HepG2 (cell line): ENCODE measurements around the gene NME2. TPM values are rescaled to one million over a fixed set of nuclear protein-coding genes. Genes with fewer than 3 reads are reported as not detected.

Experiments
- ATF7 ChIP-seq, 2 experiments: fragments of 450-650 bp in 1 of 2; sonication (generic) in 1 of 2; formaldehyde crosslinking in 1 of 2; IDR thresholded peaks; 2 replicates each; pipeline versions ENCODE4 v1.4.0 to v1.6.1; 2016 to 2020; ENCODE audit warnings: antibody characterized with exemption in 1 of 2, mild to moderate bottlenecking in 1 of 2, missing genetic modification reagents in 1 of 2
- CBX1 ChIP-seq: IDR thresholded peaks from one replicate; pipeline ENCODE4 v1.6.1; 2016; ENCODE audit warnings: antibody characterized with exemption, low read depth
- DMTF1 ChIP-seq: sonication (generic); formaldehyde crosslinking; IDR thresholded peaks from 2 replicates; pipeline ENCODE4 v1.4.0; 2020; ENCODE audit warnings: mild to moderate bottlenecking, missing genetic modification reagents
- FOSL1 ChIP-seq: sonication (generic); formaldehyde crosslinking; IDR thresholded peaks from 2 replicates; pipeline ENCODE4 v1.9.0; 2021; ENCODE audit warnings: missing genetic modification reagents, borderline replicate concordance
- FOXK1 ChIP-seq: sonication (generic); formaldehyde crosslinking; IDR thresholded peaks from 2 replicates; pipeline ENCODE4 v1.4.0; 2020; ENCODE audit warnings: low read depth, missing genetic modification reagents, borderline replicate concordance
- FOXO1 ChIP-seq: sonication (generic); formaldehyde crosslinking; IDR thresholded peaks from 2 replicates; pipeline ENCODE4 v1.4.0; 2020; ENCODE audit warnings: missing genetic modification reagents
- GPN1 ChIP-seq: sonication (generic); formaldehyde crosslinking; IDR thresholded peaks from 2 replicates; pipeline ENCODE4 v1.5.1; 2020; ENCODE audit warnings: missing genetic modification reagents, borderline replicate concordance
- HIVEP1 ChIP-seq: sonication (generic); formaldehyde crosslinking; IDR thresholded peaks from 2 replicates; pipeline ENCODE4 v1.4.0; 2020; ENCODE audit warnings: mild to moderate bottlenecking, missing genetic modification reagents
- MEIS2 ChIP-seq: sonication (generic); formaldehyde crosslinking; IDR thresholded peaks from 2 replicates; pipeline ENCODE4 v1.9.0; 2021; ENCODE audit warnings: mild to moderate bottlenecking, missing genetic modification reagents
- NONO ChIP-seq, 2 experiments: fragments of 450-650 bp in 1 of 2; sonication (generic) in 1 of 2; formaldehyde crosslinking in 1 of 2; IDR thresholded peaks in 1 of 2; conservative IDR thresholded peaks in 1 of 2; 2 replicates each; pipeline versions ENCODE4 v1.6.1 to v1.8.0; 2017 to 2022; ENCODE audit warnings: mild to moderate bottlenecking in 1 of 2, missing genetic modification reagents in 1 of 2, moderate library complexity in 1 of 2
- PAWR ChIP-seq: sonication (generic); formaldehyde crosslinking; IDR thresholded peaks from 2 replicates; pipeline ENCODE4 v1.4.0; 2020; ENCODE audit warnings: missing genetic modification reagents, mild to moderate bottlenecking, borderline replicate concordance
- POLR2AphosphoS2 ChIP-seq: IDR thresholded peaks from 2 replicates; pipeline ENCODE4 v1.6.1; 2011; ENCODE audit warnings: low read depth, low read length, improper control_type of control experiment
- RARA ChIP-seq: IDR thresholded peaks from 2 replicates; pipeline ENCODE4 v1.6.1; 2016; ENCODE audit warnings: missing genetic modification reagents, missing compliant biosample characterization
- SIN3B ChIP-seq: fragments of 150-350 bp; IDR thresholded peaks from 2 replicates; pipeline ENCODE4 v1.6.1; 2014; ENCODE audit warnings: low read length
- SP1 ChIP-seq, 2 experiments: fragments of 450-650 bp in 1 of 2; sonication (generic) in 1 of 2; formaldehyde crosslinking in 1 of 2; IDR thresholded peaks; 2 replicates each; pipeline versions ENCODE4 v1.4.0 to v1.6.1; 2016 to 2020; ENCODE audit warnings: missing genetic modification reagents in 1 of 2
- TBX2 ChIP-seq: sonication (generic); formaldehyde crosslinking; IDR thresholded peaks from 2 replicates; pipeline ENCODE4 v1.5.0; 2020; ENCODE audit warnings: missing genetic modification reagents, mild to moderate bottlenecking, borderline replicate concordance
- XRCC5 ChIP-seq: fragments of 200-400 bp; formaldehyde crosslinking; optimal IDR thresholded peaks from 2 replicates; pipeline ENCODE3; 2017; ENCODE audit warnings: mild to moderate bottlenecking, low read length
- ZNF224 ChIP-seq: sonication (generic); formaldehyde crosslinking; IDR thresholded peaks from 2 replicates; pipeline ENCODE4 v1.5.0; 2020; ENCODE audit warnings: mild to moderate bottlenecking, missing genetic modification reagents
- ZNF33B ChIP-seq: sonication (generic); formaldehyde crosslinking; IDR thresholded peaks from 2 replicates; pipeline ENCODE4 v1.5.1; 2020; ENCODE audit warnings: mild to moderate bottlenecking, missing genetic modification reagents
- ZNF468 ChIP-seq: sonication (generic); formaldehyde crosslinking; IDR thresholded peaks from 2 replicates; pipeline ENCODE4 v1.8.0; 2022; ENCODE audit warnings: mild to moderate bottlenecking, moderate library complexity, missing genetic modification reagents
- ZNF687 ChIP-seq: sonication (generic); formaldehyde crosslinking; IDR thresholded peaks from 2 replicates; pipeline ENCODE4 v1.5.1; 2020; ENCODE audit warnings: mild to moderate bottlenecking, missing genetic modification reagents, moderate library complexity
- ZNF879 ChIP-seq: sonication (generic); formaldehyde crosslinking; IDR thresholded peaks from 2 replicates; pipeline ENCODE4 v1.8.1; 2023; ENCODE audit warnings: missing genetic modification reagents
- ZXDC ChIP-seq: sonication (generic); formaldehyde crosslinking; IDR thresholded peaks from 2 replicates; pipeline ENCODE4 v1.5.0; 2020; ENCODE audit warnings: mild to moderate bottlenecking, missing genetic modification reagents
- polyA plus RNA-seq, 8 experiments: library from polyadenylated mRNA; depleted of rRNA in 3 of 8; stranded (reverse) in 7 of 8; unstranded in 1 of 8; fragments of >200 nt; fragmentation: Illumina TruSeq in 4 of 8; extraction: Trizol in 4 of 8; gene quantifications; 2 replicates each; pipeline versions ENCODE4 v1.2.1 to v1.2.3, GENCODE V29; 2011 to 2016; ENCODE audit warnings: low read depth in 4 of 8, missing spikeins in 1 of 8, mixed read lengths in 1 of 8; ENCODE audit not compliant: insufficient read depth in 1 of 8
- total RNA-seq, 5 experiments: library from RNA; depleted of rRNA; stranded (reverse); fragments of >200 nt; fragmentation: Illumina TruSeq; extraction: Trizol; gene quantifications; 2 replicates each; pipeline ENCODE4 v1.2.3, GENCODE V29; 2016; ENCODE audit warnings: low read depth in 1 of 5

NME2 gene
- total and polyA plus RNA-seq, 2 of the 13 experiments (the other 11 are each of a cell fraction or from before 2014, with no cell fraction given): 790 to 1,213 TPM

DNA sequence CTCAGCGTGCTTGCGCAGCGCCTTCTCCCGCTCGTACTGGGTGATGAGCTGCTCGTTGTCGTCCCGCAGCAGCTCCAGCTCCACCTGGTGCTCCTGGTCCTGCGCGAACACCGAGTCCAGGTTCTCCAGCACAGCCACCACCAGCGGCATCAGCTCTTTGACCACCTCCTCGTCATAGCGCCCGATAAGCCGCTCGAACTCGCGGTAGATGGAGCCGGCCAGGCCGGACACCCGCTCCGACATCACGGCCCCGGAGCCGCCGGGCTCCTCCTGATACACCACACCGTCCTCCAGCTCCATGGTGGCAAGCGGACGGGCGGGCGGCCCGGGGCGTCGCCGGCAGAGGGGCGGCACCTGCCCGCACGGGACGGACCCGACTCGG, 45.9 kb upstream of the NME2 start (continued):
- TF ChIP-seq ZNF468 (CRISPR knock-in tag) (0 out of 2 replicates have a peak, but pooled peaks have one; percentile 69), FOXK1 (no peak), SIN3B (no peak), ZNF33B (CRISPR knock-in tag) (no peak), ZXDC (CRISPR knock-in tag) (peak; percentile 60; the same call in 1 of the 2 replicates), NONO (IDR thresholded peaks at IDR 0.05) (no peak), NONO (CRISPR knock-in tag; conservative IDR thresholded peaks at IDR 0.05) (no peak), ZNF879 (CRISPR knock-in tag) (no peak), DMTF1 (CRISPR knock-in tag) (no peak), CBX1 (no peak), FOXO1 (CRISPR knock-in tag) (no peak), PAWR (CRISPR knock-in tag) (no peak), RARA (no peak), POLR2AphosphoS2 (no peak), HIVEP1 (CRISPR knock-in tag) (peak; percentile 51; the same call in 1 of the 2 replicates), XRCC5 (no peak), FOSL1 (CRISPR knock-in tag) (no peak), MEIS2 (CRISPR knock-in tag) (no peak), SP1 (IDR thresholded peaks at IDR 0.05) (no peak), SP1 (CRISPR knock-in tag; IDR thresholded peaks at IDR 0.05) (no peak), ATF7 (IDR thresholded peaks at IDR 0.05) (no peak), ATF7 (CRISPR knock-in tag; IDR thresholded peaks at IDR 0.05) (no peak), ZNF687 (CRISPR knock-in tag) (peak; percentile 79), GPN1 (CRISPR knock-in tag) (peak; percentile 88), TBX2 (CRISPR knock-in tag) (no peak; the same call in 1 of the 2 replicates), ZNF224 (no peak)
